Gastrocnemius medialis (tissue), 4 donors: ENCODE data around the gene MAGI1.

Experiments used
- POLR2A ChIP-seq, 2 donors: fragments of 450-650 bp; IDR thresholded peaks; one replicate each; pipeline ENCODE4 v1.6.1; 2017; ENCODE audit warnings: antibody characterized with exemption in 2 of 2, mild to moderate bottlenecking in 2 of 2, moderate library complexity in 2 of 2
- TF ChIP-seq, protein P1 (sequence below), 5 experiments: fragments of 450-650 bp in 3 of 5; fragments of 200-600 bp in 2 of 5; sonication (generic) in 2 of 5; IDR thresholded peaks in 4 of 5; conservative IDR thresholded peaks in 1 of 5; 1 replicate in 4 of 5; 2 replicates in 1 of 5; pipeline ENCODE4 v1.5.1; 2016 to 2019; ENCODE audit warnings: antibody characterized with exemption in 5 of 5, mild to moderate bottlenecking in 3 of 5, moderate library complexity in 3 of 5

- TF ChIP-seq, protein P1, sequence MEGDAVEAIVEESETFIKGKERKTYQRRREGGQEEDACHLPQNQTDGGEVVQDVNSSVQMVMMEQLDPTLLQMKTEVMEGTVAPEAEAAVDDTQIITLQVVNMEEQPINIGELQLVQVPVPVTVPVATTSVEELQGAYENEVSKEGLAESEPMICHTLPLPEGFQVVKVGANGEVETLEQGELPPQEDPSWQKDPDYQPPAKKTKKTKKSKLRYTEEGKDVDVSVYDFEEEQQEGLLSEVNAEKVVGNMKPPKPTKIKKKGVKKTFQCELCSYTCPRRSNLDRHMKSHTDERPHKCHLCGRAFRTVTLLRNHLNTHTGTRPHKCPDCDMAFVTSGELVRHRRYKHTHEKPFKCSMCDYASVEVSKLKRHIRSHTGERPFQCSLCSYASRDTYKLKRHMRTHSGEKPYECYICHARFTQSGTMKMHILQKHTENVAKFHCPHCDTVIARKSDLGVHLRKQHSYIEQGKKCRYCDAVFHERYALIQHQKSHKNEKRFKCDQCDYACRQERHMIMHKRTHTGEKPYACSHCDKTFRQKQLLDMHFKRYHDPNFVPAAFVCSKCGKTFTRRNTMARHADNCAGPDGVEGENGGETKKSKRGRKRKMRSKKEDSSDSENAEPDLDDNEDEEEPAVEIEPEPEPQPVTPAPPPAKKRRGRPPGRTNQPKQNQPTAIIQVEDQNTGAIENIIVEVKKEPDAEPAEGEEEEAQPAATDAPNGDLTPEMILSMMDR (IDR thresholded peaks at IDR 0.05 in 4 of 5, conservative IDR thresholded peaks at IDR 0.05 in 1 of 5), result no peak
- TF ChIP-seq POLR2A (IDR thresholded peaks at IDR 0.05), result no peak
Observed at GRCh38 chr3:65806600-65806999, 232.1 kb downstream of the MAGI1 start.
